ENCODE results near the gene NDUFA13.
A peak's percentile ranks its signal among the peaks of the same experiment; 100 is the strongest.

Gene NDUFA13

GRCh38 chr19:19490214-19490968 lies 25.6 kb upstream of the NDUFA13 start:
- DNase-seq (ENCODE audit: extremely low read depth, low read depth), result peak; percentile 67
- TF ChIP-seq CTCF (IDR thresholded peaks at IDR 0.05; ENCODE audit: low read depth, low read length, missing control alignments), result peak; percentile 79

GRCh38 chr19:19491321-19492025 lies 24.6 kb upstream of the NDUFA13 start:
- no peak for TF ChIP-seq CTCF (IDR thresholded peaks at IDR 0.05; ENCODE audit: low read depth, low read length, missing control alignments)
- H3K4me3 ChIP-seq (replicated peaks; ENCODE audit: low read depth, low read length), result no peak overlapping the region

More at GRCh38 chr19:19490214-19490968, 25.6 kb upstream of the NDUFA13 start:
- no peak overlapping the region for H3K4me3 ChIP-seq (replicated peaks; ENCODE audit: low read depth, low read length)

DNA sequence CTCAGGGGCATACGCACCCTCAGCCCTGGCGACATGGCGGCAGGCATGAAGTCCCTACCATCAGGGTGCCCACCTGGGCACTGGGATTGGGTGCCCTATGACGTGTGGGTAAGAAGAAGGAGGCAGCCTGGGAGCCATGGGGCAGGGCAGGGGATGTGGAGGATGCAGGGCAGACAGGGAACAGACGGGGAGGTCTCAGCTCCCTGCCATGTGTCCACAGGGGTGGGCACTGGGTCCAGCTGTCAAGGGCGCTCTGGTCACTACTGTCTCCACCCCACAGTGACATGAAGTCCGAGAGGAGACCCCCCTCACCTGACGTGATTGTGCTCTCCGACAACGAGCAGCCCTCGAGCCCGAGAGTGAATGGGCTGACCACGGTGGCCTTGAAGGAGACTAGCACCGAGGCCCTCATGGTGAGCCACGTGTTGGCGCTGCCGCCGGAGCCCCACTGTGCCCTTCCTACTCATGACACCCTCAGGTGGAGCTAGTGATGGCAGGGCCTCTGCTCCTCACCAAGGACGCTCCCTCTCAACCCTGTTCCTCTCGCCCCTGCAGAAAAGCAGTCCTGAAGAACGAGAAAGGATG lies 23.9 kb upstream of the NDUFA13 start:
- DNase-seq (ENCODE audit: extremely low read depth, low read depth), result no peak
- no peak overlapping the region for H3K4me3 ChIP-seq (replicated peaks; ENCODE audit: low read depth, low read length)
- no peak for TF ChIP-seq CTCF (IDR thresholded peaks at IDR 0.05; ENCODE audit: low read depth, low read length, missing control alignments)

More at GRCh38 chr19:19491321-19492025, 24.6 kb upstream of the NDUFA13 start:
- DNase-seq (ENCODE audit: extremely low read depth, low read depth), result no peak

DNA sequence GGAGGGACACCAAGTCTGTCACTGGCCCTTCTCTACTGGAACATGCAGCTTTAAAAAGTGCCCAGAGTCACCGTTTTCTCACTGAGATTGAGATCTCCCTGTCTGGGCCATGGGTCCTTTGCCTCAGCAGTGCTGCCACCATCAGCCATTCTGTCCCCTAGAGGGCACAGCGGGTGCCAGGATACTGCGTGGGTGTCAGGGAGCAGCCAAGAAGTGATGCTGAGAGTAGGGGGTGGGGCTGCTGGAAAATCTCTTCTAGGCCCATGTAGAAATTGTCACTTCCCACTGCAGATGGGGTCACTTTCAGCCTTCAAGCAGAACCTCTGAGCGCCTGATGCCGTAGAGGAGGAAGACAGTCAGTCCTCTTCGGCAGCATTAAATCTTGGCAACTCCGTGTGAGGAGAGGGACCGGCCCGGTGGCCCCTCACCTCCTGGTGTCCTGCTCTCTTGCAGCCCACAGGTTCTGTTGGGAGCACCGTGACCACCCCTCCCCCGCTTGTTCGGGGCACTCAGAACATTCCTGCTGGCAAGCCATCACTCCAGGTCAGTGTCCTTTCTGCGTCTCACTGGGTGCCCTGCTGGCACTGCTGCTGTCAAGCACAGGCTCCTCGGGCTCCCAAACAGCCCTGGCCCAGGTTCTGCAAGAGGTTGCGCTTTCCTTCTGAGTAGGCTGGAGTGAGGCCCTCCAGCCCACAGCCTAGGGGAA lies 22.0 kb upstream of the NDUFA13 start:
- TF ChIP-seq CTCF (IDR thresholded peaks at IDR 0.05; ENCODE audit: low read depth, low read length, missing control alignments), result no peak
- no peak for DNase-seq (ENCODE audit: extremely low read depth, low read depth)
- no peak overlapping the region for H3K4me3 ChIP-seq (replicated peaks; ENCODE audit: low read depth, low read length)

DNA sequence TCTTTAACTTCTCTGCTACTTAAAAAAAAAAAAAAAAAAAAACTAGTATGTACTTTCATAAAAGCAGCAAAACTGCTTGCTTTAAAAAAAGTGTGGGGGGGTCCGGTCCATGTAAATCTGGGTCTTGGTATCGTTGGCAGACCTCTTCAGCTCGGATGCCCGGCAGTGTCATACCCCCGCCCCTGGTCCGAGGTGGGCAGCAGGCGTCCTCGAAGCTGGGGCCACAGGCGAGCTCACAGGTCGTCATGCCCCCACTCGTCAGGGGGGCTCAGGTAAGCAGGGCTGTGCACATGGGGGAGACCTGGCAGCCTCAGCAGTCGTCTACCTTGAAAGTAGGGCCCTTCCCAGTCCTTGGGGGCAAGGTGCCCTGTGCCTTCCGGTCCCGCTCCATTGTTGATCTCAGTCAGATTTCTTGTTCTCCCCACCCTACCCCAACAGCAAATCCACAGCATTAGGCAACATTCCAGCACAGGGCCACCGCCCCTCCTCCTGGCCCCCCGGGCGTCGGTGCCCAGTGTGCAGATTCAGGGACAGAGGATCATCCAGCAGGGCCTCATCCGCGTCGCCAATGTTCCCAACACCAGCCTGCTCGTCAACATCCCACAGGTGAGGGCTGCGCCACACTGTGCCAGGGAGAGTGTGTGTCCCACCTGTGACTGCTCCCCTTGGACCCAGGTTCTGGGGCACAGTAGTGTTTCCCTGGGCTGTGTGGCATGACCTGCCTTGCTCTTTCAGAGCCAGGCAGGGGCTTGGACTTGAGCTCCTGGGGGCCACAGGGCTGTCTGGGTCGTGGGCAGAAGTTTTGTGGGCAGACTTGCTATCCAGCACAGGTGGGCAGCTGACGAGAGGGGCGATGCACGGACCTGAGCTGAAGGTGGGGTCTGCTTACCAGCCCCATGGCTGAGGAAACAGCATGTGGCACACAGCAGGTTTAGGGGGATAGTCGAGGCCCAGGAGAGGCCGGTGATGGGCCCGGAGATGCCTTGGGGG lies 20.1 kb upstream of the NDUFA13 start:
- H3K4me3 ChIP-seq (replicated peaks; ENCODE audit: low read depth, low read length), result no peak overlapping the region
- no peak for TF ChIP-seq CTCF (IDR thresholded peaks at IDR 0.05; ENCODE audit: low read depth, low read length, missing control alignments)
- DNase-seq (ENCODE audit: extremely low read depth, low read depth), result no peak
